Suprapubic skin (tissue), 4 donors: ENCODE measurements around the gene RXYLT1. TPM values are rescaled to one million over a fixed set of nuclear protein-coding genes. Genes with fewer than 3 reads are reported as not detected.

Experiments
- total RNA-seq, 4 donors: library from RNA; depleted of rRNA; stranded (reverse); fragments of >200 nt; gene quantifications; one replicate each; pipeline ENCODE4 v1.1.0, GENCODE V29; 2016

Gene RXYLT1
- total RNA-seq, 4 donors from 2014 or later = 11.7 to 17.5 (median 13.0) TPM

Other genes starting within 250 kb of the RXYLT1 start
- 1 to 10 TPM in 3 of 4 donors, under 1 TPM in 1; 0.64 to 6.7 (median 2.0) TPM for gene DPY19L2, start 111.4 kb upstream of the RXYLT1 start, total RNA-seq
- 10 to 100 TPM in 2 of 4 donors, 1 to 10 TPM in 2; 8.4 to 10.9 (median 9.8) TPM for gene SRGAP1, start 64.8 kb downstream of the RXYLT1 start, total RNA-seq